H1 (cell line): ENCODE results near the gene NFIC. TPM values are rescaled to one million over a fixed set of nuclear protein-coding genes. Genes with fewer than 3 reads are reported as not detected.

Experiments
- CTCF ChIA-PET: fragments of 300-600 bp; sonication (Branson Sonifier 250); formaldehyde crosslinking; loops from one replicate; lab custom pipeline; 2021; ENCODE audit not compliant: partially characterized antibody; lab: Charles Lee
- POLR2A ChIA-PET: fragments of 300-600 bp; sonication (Branson Sonifier 250); formaldehyde crosslinking; loops from one replicate; lab custom pipeline; 2021; ENCODE audit warnings: inconsistent platforms; ENCODE audit not compliant: partially characterized antibody; lab: Charles Lee
- DNase-seq, 2 experiments: peaks; one replicate each; pipeline versions ENCODE4 v3.0.0 to v3.0.0-alpha.2; 2010 to 2022; ENCODE audit warnings: low spot score in 2 of 2, low read depth in 1 of 2, mixed read lengths in 1 of 2
- FAIRE-seq: peaks from 2 replicates; lab custom pipeline; 2011; peaks lifted over from hg19 to GRCh38; lab: Jason Lieb, UNC
- H2AFZ ChIP-seq: 2 replicates; pipeline ENCODE4 v1.8.1; 2012; ENCODE audit warnings: low read length, inconsistent platforms
- H2AK5ac ChIP-seq: 2 replicates; pipeline ENCODE4 v1.6.1; 2013; ENCODE audit warnings: low read depth, low read length
- H2BK120ac ChIP-seq: replicated peaks from 2 replicates; pipeline ENCODE3; 2013; ENCODE audit warnings: low read depth, low read length, inconsistent platforms
- H2BK12ac ChIP-seq: 2 replicates; pipeline ENCODE4 v1.6.1; 2013; ENCODE audit warnings: low read depth, low read length
- H2BK15ac ChIP-seq: 2 replicates; pipeline ENCODE4 v1.6.1; 2013; ENCODE audit warnings: low read length
- H2BK20ac ChIP-seq: 2 replicates; pipeline ENCODE4 v1.6.1; 2013; ENCODE audit warnings: low read length
- H2BK5ac ChIP-seq: 2 replicates; pipeline ENCODE4 v1.6.1; 2013; ENCODE audit warnings: low read depth, low read length
- H3K14ac ChIP-seq: 2 replicates; pipeline ENCODE4 v1.6.1; 2013; ENCODE audit warnings: inconsistent platforms; ENCODE audit not compliant: insufficient read length
- H3K18ac ChIP-seq: 2 replicates; pipeline ENCODE4 v1.6.1; 2013; ENCODE audit warnings: low read length; ENCODE audit errors: extremely low read depth
- H3K23ac ChIP-seq: 2 replicates; pipeline ENCODE4 v1.6.1; 2013; ENCODE audit warnings: inconsistent platforms; ENCODE audit not compliant: insufficient read length
- H3K23me2 ChIP-seq: 2 replicates; pipeline ENCODE4 v1.6.1; 2013; ENCODE audit warnings: low read depth, low read length
- H3K27ac ChIP-seq: 2 replicates; pipeline ENCODE4 v1.6.1; 2011; ENCODE audit warnings: low read depth, low read length, inconsistent platforms
- H3K27me3 ChIP-seq, 4 experiments: replicated peaks in 1 of 4; 1 replicate in 1 of 4; 2 replicates in 3 of 4; pipeline versions ENCODE4 v1.6.1 to v1.8.1; 2011 to 2013; ENCODE audit warnings: low read length in 3 of 4, mild to moderate bottlenecking in 3 of 4, inconsistent platforms in 2 of 4, mixed read lengths in 2 of 4, moderate library complexity in 1 of 4; ENCODE audit not compliant: control insufficient read depth in 3 of 4, insufficient read depth in 3 of 4; ENCODE audit errors: extremely low read depth in 1 of 4
- H3K36me3 ChIP-seq, 4 experiments: 2 replicates each; pipeline versions ENCODE4 v1.6.1 to v1.8.1; 2011 to 2013; ENCODE audit warnings: mild to moderate bottlenecking in 4 of 4, low read length in 3 of 4, moderate library complexity in 2 of 4, control low read depth in 1 of 4, inconsistent platforms in 1 of 4; ENCODE audit not compliant: insufficient read depth in 4 of 4, control insufficient read depth in 2 of 4
- H3K4ac ChIP-seq: replicated peaks from 2 replicates; pipeline ENCODE3; 2013; ENCODE audit warnings: low read length, low read depth, mixed read lengths, inconsistent platforms; ENCODE audit not compliant: insufficient read length
- H3K4me1 ChIP-seq, 4 experiments: replicated peaks in 1 of 4; 1 replicate in 1 of 4; 2 replicates in 3 of 4; pipeline versions ENCODE4 v1.6.1 to v1.8.1; 2011 to 2013; ENCODE audit warnings: low read length in 3 of 4, inconsistent platforms in 2 of 4, mixed read lengths in 1 of 4; ENCODE audit not compliant: insufficient read depth in 4 of 4, control insufficient read depth in 3 of 4
- H3K4me2 ChIP-seq, 2 experiments: 2 replicates each; pipeline versions ENCODE4 v1.6.1 to v1.8.1; 2011 to 2013; ENCODE audit warnings: low read depth in 2 of 2, low read length in 2 of 2, control low read depth in 1 of 2, inconsistent platforms in 1 of 2, mild to moderate bottlenecking in 1 of 2; ENCODE audit not compliant: insufficient read depth in 1 of 2
- H3K4me3 ChIP-seq, 4 experiments: fragments of 200-600, 300-600 bp in 1 of 4; sonication (generic), shearing (Covaris generic), sonication (Bioruptor Twin) in 1 of 4; 2 replicates each; pipeline versions ENCODE4 v1.5.1 to v1.8.1; 2011 to 2016; ENCODE audit warnings: low read length in 4 of 4, low read depth in 3 of 4, control low read depth in 2 of 4, inconsistent platforms in 2 of 4, mild to moderate bottlenecking in 2 of 4, mixed read lengths in 1 of 4, moderate library complexity in 1 of 4; ENCODE audit not compliant: insufficient read depth in 2 of 4; ENCODE audit errors: extremely low read depth in 1 of 4
- H3K56ac ChIP-seq: replicated peaks from 2 replicates; pipeline ENCODE3; 2013; ENCODE audit warnings: low read depth, mild to moderate bottlenecking, mixed read lengths, low read length, inconsistent platforms; ENCODE audit not compliant: insufficient read length
- H3K79me1 ChIP-seq: 2 replicates; pipeline ENCODE4 v1.6.1; 2013; ENCODE audit warnings: low read depth, low read length, control low read depth
- H3K79me2 ChIP-seq, 2 experiments: 2 replicates each; pipeline versions ENCODE4 v1.6.1 to v1.8.1; 2012 to 2013; ENCODE audit warnings: low read length in 2 of 2, mild to moderate bottlenecking in 2 of 2, inconsistent platforms in 1 of 2; ENCODE audit not compliant: insufficient read depth in 2 of 2, control insufficient read depth in 1 of 2
- H3K9ac ChIP-seq, 4 experiments: replicated peaks in 1 of 4; 1 replicate in 1 of 4; 2 replicates in 3 of 4; pipeline versions ENCODE4 v1.6.1 to v1.8.1; 2011 to 2013; ENCODE audit warnings: low read depth in 3 of 4, low read length in 3 of 4, control low read depth in 2 of 4, mild to moderate bottlenecking in 2 of 4, moderate library complexity in 2 of 4, inconsistent platforms in 1 of 4; ENCODE audit errors: extremely low read depth in 1 of 4
- H3K9me3 ChIP-seq, 2 experiments: 2 replicates each; pipeline versions ENCODE4 v1.6.1 to v1.8.1; 2012 to 2013; ENCODE audit warnings: mild to moderate bottlenecking in 2 of 2, moderate library complexity in 2 of 2, control low read depth in 1 of 2, inconsistent platforms in 1 of 2, low read depth in 1 of 2, low read length in 1 of 2, mixed read lengths in 1 of 2; ENCODE audit not compliant: insufficient read depth in 2 of 2
- H4K20me1 ChIP-seq, 2 experiments: replicated peaks in 1 of 2; 2 replicates each; pipeline versions ENCODE3 to v1.8.1; 2011 to 2013; ENCODE audit warnings: inconsistent platforms in 2 of 2, low read length in 2 of 2, mild to moderate bottlenecking in 1 of 2; ENCODE audit not compliant: insufficient read depth in 2 of 2, control insufficient read depth in 1 of 2
- H4K5ac ChIP-seq: 2 replicates; pipeline ENCODE4 v1.6.1; 2013; ENCODE audit warnings: low read length, low read depth, mixed read lengths, inconsistent platforms; ENCODE audit not compliant: insufficient read length
- H4K8ac ChIP-seq: 2 replicates; pipeline ENCODE4 v1.8.0; 2013; ENCODE audit warnings: mild to moderate bottlenecking, moderate library complexity, low read length, inconsistent platforms; ENCODE audit not compliant: insufficient read depth; ENCODE audit errors: extremely low read depth
- H4K91ac ChIP-seq: replicated peaks from 2 replicates; pipeline ENCODE3; 2013; ENCODE audit warnings: low read length, mixed read lengths, inconsistent platforms; ENCODE audit not compliant: insufficient read length
- ATF3 ChIP-seq: IDR thresholded peaks from 2 replicates; pipeline ENCODE4 v1.6.1; 2011; ENCODE audit warnings: low read depth, mild to moderate bottlenecking, low read length; ENCODE audit not compliant: insufficient read depth
- BCL11A ChIP-seq, 2 experiments: IDR thresholded peaks; one replicate each; pipeline ENCODE4 v1.6.1; 2011; ENCODE audit warnings: low read depth in 2 of 2, low read length in 2 of 2, mild to moderate bottlenecking in 2 of 2
- CREB1 ChIP-seq: IDR thresholded peaks from 2 replicates; pipeline ENCODE4 v1.6.1; 2012; ENCODE audit warnings: inconsistent platforms
- CTBP2 ChIP-seq: IDR thresholded peaks from 2 replicates; pipeline ENCODE4 v1.7.0; 2011; ENCODE audit warnings: borderline replicate concordance, mild to moderate bottlenecking, moderate library complexity, mixed read lengths, low read length; ENCODE audit not compliant: insufficient read depth, insufficient read length
- HDAC6 ChIP-seq: IDR thresholded peaks from one replicate; pipeline ENCODE4 v1.7.1; 2012; ENCODE audit warnings: low read depth, mild to moderate bottlenecking, inconsistent platforms, low read length, moderate library complexity
- RAD21 ChIP-seq, 2 experiments: IDR thresholded peaks in 1 of 2; conservative IDR thresholded peaks in 1 of 2; 2 replicates each; pipeline ENCODE4 v1.6.1; 2011; ENCODE audit warnings: low read depth in 2 of 2, low read length in 2 of 2, improper control_type of control experiment in 1 of 2, inconsistent platforms in 1 of 2, mild to moderate bottlenecking in 1 of 2, moderate library complexity in 1 of 2
- RBBP5 ChIP-seq: IDR thresholded peaks from 2 replicates; pipeline ENCODE4 v1.7.1; 2012; ENCODE audit warnings: low read depth, mild to moderate bottlenecking, inconsistent platforms, low read length, moderate library complexity, borderline replicate concordance
- SAP30 ChIP-seq: fragments of 300-600 bp; sonication (generic); IDR thresholded peaks from 2 replicates; pipeline ENCODE4 v1.7.1; 2012; ENCODE audit warnings: low read length, moderate library complexity, mild to moderate bottlenecking, inconsistent platforms; ENCODE audit not compliant: insufficient read depth, insufficient replicate concordance
- TAF7 ChIP-seq: optimal IDR thresholded peaks from 2 replicates; pipeline ENCODE3; 2011; ENCODE audit warnings: low read depth, mild to moderate bottlenecking, inconsistent platforms, low read length, moderate library complexity, borderline replicate concordance
- TBP ChIP-seq: IDR thresholded peaks from 2 replicates; pipeline ENCODE4 v1.6.1; 2011; ENCODE audit warnings: low read depth, low read length, improper control_type of control experiment
- TCF12 ChIP-seq: IDR thresholded peaks from 2 replicates; pipeline ENCODE4 v1.6.1; 2011; ENCODE audit warnings: low read depth, mild to moderate bottlenecking, low read length
- TEAD4 ChIP-seq: IDR thresholded peaks from 2 replicates; pipeline ENCODE4 v1.6.1; 2012; ENCODE audit warnings: low read depth, low read length, inconsistent platforms, mixed read lengths
- WGBS, 2 experiments: shearing (Covaris generic) in 1 of 2; methylation state at CpG; one replicate each; pipeline versions ENCODE4 v1.1.6 to v1.1.7; 2013 to 2015; ENCODE audit warnings: low lambda C conversion rate in 2 of 2, mixed read lengths in 2 of 2, inconsistent platforms in 1 of 2, low coverage in 1 of 2, missing lambda C conversion rate in 1 of 2; ENCODE audit not compliant: insufficient replicate concordance in 2 of 2, insufficient coverage in 1 of 2, insufficient read length in 1 of 2; ENCODE audit errors: extremely low coverage in 1 of 2, missing lambda C conversion rate in 1 of 2; 5-methylcytosine and 5-hydroxymethylcytosine counted together
- polyA plus RNA-seq, 7 experiments: library from polyadenylated mRNA; depleted of rRNA in 3 of 7; stranded (reverse) in 5 of 7; unstranded in 2 of 7; fragments of >200 nt in 5 of 7; fragments of 200-250 nt in 2 of 7; gene quantifications; 1 replicate in 5 of 7; 2 replicates in 1 of 7; 4 replicates in 1 of 7; pipeline versions ENCODE4 v1.2.1 to v1.2.3, GENCODE V29; 2011 to 2013; ENCODE audit warnings: missing spikeins in 2 of 7, mixed read lengths in 2 of 7
- total RNA-seq: library from RNA; stranded (reverse); fragmentation: NEBNext Ultra II Directional; extraction: Animal tissue kit (Norgen Biotek cat#: 25700); gene quantifications from 2 replicates; pipeline ENCODE4 v1.2.1, GENCODE V29; 2021

NFIC gene
- total and polyA plus RNA-seq, 2 of the 8 experiments (the other 6 are each of a cell fraction or from before 2014, with no cell fraction given) = 0.56 to 3.2 TPM

DNA sequence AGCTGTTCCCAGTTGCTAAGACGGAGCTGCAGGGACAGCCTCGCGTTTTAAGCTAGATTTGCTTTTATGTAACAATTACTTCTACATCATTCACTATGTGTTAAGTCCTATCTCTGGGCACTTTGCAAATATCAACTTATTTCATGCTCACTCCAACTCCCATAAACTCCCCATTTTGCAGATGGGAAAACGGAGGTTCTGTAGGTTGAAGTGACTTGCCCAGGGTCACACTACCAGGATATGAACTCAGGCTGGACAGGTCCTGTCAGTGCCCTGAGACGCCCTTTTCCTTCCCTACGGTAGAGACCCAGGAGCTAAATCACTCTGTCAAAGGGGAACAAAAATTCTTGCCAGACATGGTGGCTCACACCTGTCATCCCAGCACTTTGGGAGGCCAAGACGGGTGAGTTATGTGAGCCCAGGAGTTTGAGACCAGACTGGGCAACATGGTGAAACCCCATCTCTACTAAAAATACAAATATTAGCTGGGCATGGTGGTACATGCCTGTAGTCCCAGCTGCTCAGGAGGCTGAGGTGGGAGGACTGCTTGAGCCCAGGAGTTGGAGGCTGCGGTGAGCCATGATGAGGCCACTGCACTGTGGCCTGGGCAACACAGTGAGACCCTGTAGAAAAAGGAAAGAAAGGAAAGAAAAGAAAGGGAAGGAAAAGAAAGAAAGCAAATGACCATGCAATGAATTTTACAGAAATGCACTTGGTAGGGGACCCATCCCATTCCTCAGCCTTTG lies 14.5 kb upstream of the NFIC start:
- Histone ChIP-seq H3K36me3 (no peaks in the 10 kb centered on the region), H3K4ac (no peak overlapping the region), H3K18ac (no peak overlapping the region), H2AK5ac (no peak overlapping the region), H3K4me1 (no peaks in the 10 kb centered on the region), H3K23ac (no peak overlapping the region), H3K4me2 (no peak overlapping the region), H2BK12ac (no peak overlapping the region), H4K20me1 (no peaks in the 10 kb centered on the region), H3K23me2 (no peaks in the 10 kb centered on the region), H3K4me3 (no peak overlapping the region), H3K9me3 (no peaks in the 10 kb centered on the region), H3K14ac (no peak overlapping the region), H3K27ac (no peak overlapping the region), H2AFZ (no peak overlapping the region), H4K8ac (no peak overlapping the region), H3K79me2 (no peaks in the 10 kb centered on the region), H2BK20ac (no peak overlapping the region), H3K27me3 (peaks cover 7 to 44% (median 28%) of the 10 kb centered on the region in 4 experiments), H3K79me1 (no peaks in the 10 kb centered on the region), H2BK5ac (no peak overlapping the region), H4K91ac (no peak overlapping the region), H2BK15ac (no peak overlapping the region), H3K56ac (no peak overlapping the region), H3K9ac (no peak overlapping the region), H2BK120ac (no peak overlapping the region), H4K5ac (no peak overlapping the region)
- ChIA-PET CTCF (interaction anchor here (1.1 to 2.8 kb wide), 6 partner anchors 24 to 121 kb away, joined by 3 to 13 read pairs (median 6); no protein-coding TSS in a partner anchor), POLR2A (interaction anchor here (0.7 to 1.6 kb wide), 2 partner anchors 12 to 480 kb away, joined by 3 to 5 read pairs; no protein-coding TSS in a partner anchor)
- 77% methylated on average over 8 of the region's 8 CpGs; no CpG with 5 or more reads in 1 of the 2 experiments for WGBS, 2 experiments
- DNase-seq = no peak
- no peak for FAIRE-seq
- TF ChIP-seq TBP = no peak
- no peak for TF ChIP-seq CREB1
- TF ChIP-seq SAP30 = no peak
- TF ChIP-seq CTBP2 = no peak
- no peak for TF ChIP-seq ATF3
- no peak for TF ChIP-seq TEAD4
- no peak for TF ChIP-seq RBBP5
- no peak for TF ChIP-seq TCF12
- no peak for TF ChIP-seq HDAC6
- TF ChIP-seq TAF7 = no peak
- TF ChIP-seq RAD21 (IDR thresholded peaks at IDR 0.05 in 1 of 2, conservative IDR thresholded peaks at IDR 0.05 in 1 of 2; ENCODE audit: low read depth in 2 of 2, low read length in 2 of 2) = no peak
- no peak for TF ChIP-seq BCL11A (IDR thresholded peaks at IDR 0.05; ENCODE audit: low read depth in 2 of 2, low read length in 2 of 2)
